Muscle layer of duodenum (tissue), 2 donors: ENCODE data around the gene FAM169A.
"Not testable (repeated sequence)": the region's sequence is repeated elsewhere in the genome, so short reads cannot be mapped to it uniquely, and the experiment has no call there.

Experiments used
- H3K27ac ChIP-seq: one replicate; pipeline ENCODE4 v1.7.0; 2013; ENCODE audit warnings: mild to moderate bottlenecking, low read length
- H3K27me3 ChIP-seq: one replicate; pipeline ENCODE4 v1.7.0; 2013; ENCODE audit warnings: low read depth, mild to moderate bottlenecking, control low read depth, low read length
- H3K36me3 ChIP-seq, 2 donors: one replicate each; pipeline ENCODE4 v1.7.0; 2013; ENCODE audit warnings: low read length in 2 of 2, control low read depth in 1 of 2, mild to moderate bottlenecking in 1 of 2; ENCODE audit not compliant: insufficient read depth in 2 of 2, control insufficient read depth in 1 of 2
- H3K4me1 ChIP-seq, 2 donors: one replicate each; pipeline ENCODE4 v1.7.0; 2013; ENCODE audit warnings: low read length in 2 of 2, mild to moderate bottlenecking in 2 of 2, control low read depth in 1 of 2, moderate library complexity in 1 of 2; ENCODE audit not compliant: insufficient read depth in 2 of 2, control insufficient read depth in 1 of 2
- H3K4me3 ChIP-seq, 2 donors: one replicate each; pipeline ENCODE4 v1.7.0; 2013; ENCODE audit warnings: low read length in 2 of 2, low read depth in 1 of 2, mild to moderate bottlenecking in 1 of 2
- H3K9me3 ChIP-seq, 2 donors: one replicate each; pipeline ENCODE4 v1.7.0; 2013; ENCODE audit warnings: low read length in 2 of 2, control low read depth in 1 of 2, mild to moderate bottlenecking in 1 of 2; ENCODE audit not compliant: control insufficient read depth in 1 of 2
- donor health status: healthy.

Gene FAM169A

GRCh38 chr5:74865256-74865803, 857 bp downstream of the FAM169A start:
- Histone ChIP-seq H3K27me3 (peaks cover 11% of the 10 kb centered on the region), H3K4me3 (peak overlapping the region; percentile 66 to 71), H3K36me3 (no peaks in the 10 kb centered on the region), H3K27ac (no peak overlapping the region), H3K9me3 (no peaks in the 10 kb centered on the region), H3K4me1 (peaks cover 0 to 11% of the 10 kb centered on the region in 2 donors)

- H3K9me3 ChIP-seq, result no peaks in the 10 kb centered on the region
- no peak overlapping the region for H3K27ac ChIP-seq
- peaks cover 0 to 11% of the 10 kb centered on the region in 2 donors for H3K4me1 ChIP-seq
- peaks cover 11% of the 10 kb centered on the region for H3K27me3 ChIP-seq
- no peaks in the 10 kb centered on the region for H3K36me3 ChIP-seq
- no peak overlapping the region for H3K4me3 ChIP-seq
Measured at GRCh38 chr5:74864823-74865222, 1.4 kb downstream of the FAM169A start.

DNA sequence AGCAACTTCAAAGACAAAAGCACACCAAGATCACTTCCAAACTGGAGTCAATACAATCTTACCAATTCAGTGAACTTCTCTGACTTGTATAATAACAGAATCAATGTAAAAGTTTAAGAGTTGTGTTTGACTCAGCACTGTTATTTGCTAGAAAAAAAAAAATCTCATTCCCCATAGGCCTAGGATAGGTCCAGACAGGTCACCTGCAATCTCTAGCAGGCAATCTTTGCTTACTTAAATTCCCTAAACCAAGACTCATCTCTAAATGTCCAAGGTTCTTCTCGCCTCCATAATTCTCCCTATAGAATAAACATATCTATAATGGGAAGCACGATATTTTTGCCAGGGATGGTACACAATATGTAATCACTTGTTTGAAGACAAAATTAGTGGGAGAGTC, 2.5 kb downstream of the FAM169A start:
- Histone ChIP-seq H3K9me3 (no peaks in the 10 kb centered on the region), H3K27ac (no peak overlapping the region), H3K36me3 (no peaks in the 10 kb centered on the region), H3K27me3 (peaks cover 11% of the 10 kb centered on the region), H3K4me1 (peaks cover 0 to 11% of the 10 kb centered on the region in 2 donors), H3K4me3 (no peak overlapping the region)

DNA sequence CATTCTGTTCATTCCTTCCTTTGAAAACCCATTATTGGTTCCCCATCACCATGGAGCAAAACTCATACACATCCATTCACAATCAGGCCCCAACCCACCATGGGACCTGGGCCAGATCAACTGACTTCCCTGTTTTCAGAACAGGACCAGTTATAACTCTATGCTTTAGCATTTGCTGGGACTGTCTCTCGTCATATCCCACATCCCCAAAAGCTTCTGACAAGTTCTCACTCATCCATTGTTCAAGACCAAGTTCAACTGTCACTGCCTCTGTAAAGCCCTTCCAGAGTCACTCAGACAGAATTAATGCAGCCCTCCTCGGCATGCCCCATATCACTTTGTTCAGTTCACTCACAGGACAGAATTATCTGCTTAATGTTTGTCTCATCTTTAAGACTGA, 4.0 kb downstream of the FAM169A start:
- no peak overlapping the region for H3K4me3 ChIP-seq
- no peak overlapping the region for H3K27ac ChIP-seq
- H3K27me3 ChIP-seq, result peaks cover 11% of the 10 kb centered on the region
- H3K36me3 ChIP-seq, result no peaks in the 10 kb centered on the region
- peaks cover 0 to 11% of the 10 kb centered on the region in 2 donors for H3K4me1 ChIP-seq
- H3K9me3 ChIP-seq, result no peaks in the 10 kb centered on the region

DNA sequence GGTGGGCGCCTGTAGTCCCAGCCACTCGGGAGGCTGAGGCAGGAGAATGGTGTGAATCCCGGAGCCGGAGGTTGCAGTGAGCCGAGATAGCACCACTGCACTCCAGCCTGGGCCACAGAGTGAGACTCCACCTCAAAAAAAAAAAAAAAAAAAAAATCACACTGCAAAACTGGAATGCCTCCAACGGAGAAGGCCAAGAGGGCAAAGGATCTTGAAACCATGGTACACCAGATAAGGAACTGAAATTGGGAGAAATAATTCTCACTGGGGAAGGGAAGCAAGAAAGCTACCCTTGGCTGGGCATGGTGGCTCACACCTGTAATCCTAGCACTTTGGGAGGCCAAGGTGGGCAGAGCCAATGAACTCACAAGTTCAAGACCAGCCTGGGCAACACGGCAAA, 9.2 kb downstream of the FAM169A start:
- not testable (repeated sequence) for H3K27me3 ChIP-seq, H3K36me3 ChIP-seq, H3K4me3 ChIP-seq, H3K27ac ChIP-seq, H3K9me3 ChIP-seq, H3K4me1 ChIP-seq

GRCh38 chr5:74853256-74853655, 12.9 kb downstream of the FAM169A start:
- no peaks in the 10 kb centered on the region for H3K4me1 ChIP-seq
- H3K4me3 ChIP-seq, result no peak overlapping the region
- no peaks in the 10 kb centered on the region for H3K36me3 ChIP-seq
- no peak overlapping the region for H3K27ac ChIP-seq
- H3K27me3 ChIP-seq, result no peaks in the 10 kb centered on the region
- peaks cover 0 to 4% of the 10 kb centered on the region in 2 donors for H3K9me3 ChIP-seq

DNA sequence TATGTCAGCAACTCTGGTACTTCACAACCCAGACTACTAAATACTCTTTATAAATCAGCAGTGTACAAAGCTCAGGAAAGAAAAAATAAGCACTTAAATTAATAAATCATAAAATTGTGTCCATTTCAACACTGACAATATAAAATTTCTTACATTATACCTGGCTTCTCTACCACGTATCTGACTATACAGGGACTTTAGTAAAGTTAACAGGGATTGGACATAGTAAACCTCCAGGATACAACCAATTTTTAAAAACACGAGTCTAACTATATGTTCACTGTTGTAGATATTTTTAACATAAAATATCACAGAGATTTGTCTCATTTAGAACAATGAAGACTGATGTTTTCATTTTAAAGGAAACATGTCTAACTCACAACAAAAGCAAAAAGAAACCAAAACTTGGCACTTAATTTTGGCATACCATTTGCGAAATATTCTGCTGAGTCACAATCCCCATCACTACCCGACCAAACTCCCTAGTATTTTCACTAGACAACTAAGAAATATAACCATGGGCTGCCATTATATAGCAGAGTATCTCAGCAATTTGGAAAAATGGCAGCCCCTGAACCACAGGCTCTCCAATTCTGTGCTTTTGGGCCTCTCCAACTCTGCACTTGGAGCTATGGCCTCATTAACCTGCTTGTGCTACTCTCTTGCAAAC, 14.4 kb downstream of the FAM169A start:
- Histone ChIP-seq H3K36me3 (no peaks in the 10 kb centered on the region), H3K27ac (no peak overlapping the region), H3K4me3 (peak overlapping the region in 1 of 2 donors; percentile 4), H3K9me3 (peaks cover 0 to 4% of the 10 kb centered on the region in 2 donors), H3K4me1 (no peaks in the 10 kb centered on the region), H3K27me3 (no peaks in the 10 kb centered on the region)

DNA sequence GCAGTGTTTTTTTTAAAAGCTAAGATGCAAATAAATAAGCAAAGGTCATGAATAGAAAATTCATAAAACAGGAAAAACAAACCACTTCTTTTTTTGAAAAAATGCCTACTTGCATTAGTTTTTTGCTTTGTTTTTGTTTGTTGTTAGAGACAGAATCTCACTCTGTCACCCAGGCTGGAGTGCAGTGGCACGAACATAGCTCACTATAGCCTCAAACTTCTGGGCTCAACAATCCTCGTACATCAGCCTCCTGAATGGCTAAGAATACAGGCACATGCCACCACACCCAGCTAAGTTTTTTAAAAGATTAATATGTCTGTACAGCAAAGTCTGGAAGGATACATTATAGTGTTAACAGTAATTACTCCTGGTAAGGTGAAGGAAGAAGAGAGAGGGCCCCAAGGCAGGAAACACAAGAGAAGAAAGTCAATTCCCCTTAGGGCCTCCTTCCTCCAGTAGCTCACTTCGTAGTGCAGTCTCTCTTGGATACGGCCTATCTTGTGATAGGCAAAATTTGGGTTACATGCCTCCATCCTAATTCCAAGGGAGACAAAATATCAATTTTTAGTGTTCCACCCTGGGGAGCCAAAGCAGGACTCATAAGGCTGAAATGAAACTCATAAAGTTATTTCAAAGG, 15.3 kb downstream of the FAM169A start:
- Histone ChIP-seq H3K9me3 (peaks cover 0 to under 1% of the 10 kb centered on the region in 2 donors), H3K27ac (no peak overlapping the region), H3K36me3 (no peaks in the 10 kb centered on the region), H3K4me1 (no peaks in the 10 kb centered on the region), H3K27me3 (no peaks in the 10 kb centered on the region), H3K4me3 (no peak overlapping the region)

DNA sequence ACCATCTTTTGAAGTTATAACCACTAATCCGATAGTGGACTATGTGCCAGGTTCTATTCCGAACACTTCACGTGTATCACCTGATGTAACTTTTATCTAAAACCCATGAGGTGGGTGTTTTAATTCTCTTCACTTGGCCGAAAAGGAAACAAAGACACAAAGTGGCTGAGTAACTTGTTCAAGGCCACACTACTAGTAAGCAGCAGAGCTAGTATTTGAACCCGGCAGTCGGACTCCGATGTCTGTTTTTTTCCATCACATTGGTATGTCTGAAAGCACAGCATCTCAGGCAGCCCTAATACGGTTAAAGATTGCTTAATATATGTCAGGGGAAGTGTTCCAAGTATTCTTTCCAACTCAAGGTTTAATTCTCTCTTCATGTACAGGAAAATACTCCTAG, 16.2 kb downstream of the FAM169A start:
- Histone ChIP-seq H3K4me3 (no peak overlapping the region), H3K27ac (no peak overlapping the region), H3K9me3 (no peaks in the 10 kb centered on the region), H3K4me1 (no peaks in the 10 kb centered on the region), H3K27me3 (no peaks in the 10 kb centered on the region), H3K36me3 (no peaks in the 10 kb centered on the region)

DNA sequence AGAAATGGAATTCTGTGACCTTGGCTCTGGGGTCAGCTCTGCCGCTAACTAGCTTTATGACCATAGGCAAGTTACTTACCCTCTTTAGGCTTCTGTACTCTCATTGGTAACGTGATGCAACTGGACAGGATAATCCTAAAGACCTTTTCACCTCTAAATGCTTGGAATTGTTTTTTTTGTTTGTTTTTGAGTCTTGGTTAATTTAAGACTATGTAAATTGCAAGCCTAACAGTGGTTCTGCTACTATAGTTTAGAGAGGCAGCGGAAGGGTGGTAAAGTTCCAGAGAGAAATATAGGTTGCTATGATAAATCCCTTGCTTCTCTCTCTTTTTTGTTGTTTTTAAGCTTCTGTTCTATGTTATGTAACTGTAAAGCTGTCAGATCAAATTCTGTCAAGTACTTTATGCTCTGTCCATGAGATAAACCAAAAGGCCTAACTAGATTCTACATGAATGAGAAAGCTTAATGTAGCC, 17.6 kb downstream of the FAM169A start:
- no peaks in the 10 kb centered on the region for H3K4me1 ChIP-seq
- H3K4me3 ChIP-seq, result no peak overlapping the region
- H3K9me3 ChIP-seq, result no peaks in the 10 kb centered on the region
- H3K27ac ChIP-seq, result no peak overlapping the region
- H3K27me3 ChIP-seq, result no peaks in the 10 kb centered on the region
- H3K36me3 ChIP-seq, result no peaks in the 10 kb centered on the region

DNA sequence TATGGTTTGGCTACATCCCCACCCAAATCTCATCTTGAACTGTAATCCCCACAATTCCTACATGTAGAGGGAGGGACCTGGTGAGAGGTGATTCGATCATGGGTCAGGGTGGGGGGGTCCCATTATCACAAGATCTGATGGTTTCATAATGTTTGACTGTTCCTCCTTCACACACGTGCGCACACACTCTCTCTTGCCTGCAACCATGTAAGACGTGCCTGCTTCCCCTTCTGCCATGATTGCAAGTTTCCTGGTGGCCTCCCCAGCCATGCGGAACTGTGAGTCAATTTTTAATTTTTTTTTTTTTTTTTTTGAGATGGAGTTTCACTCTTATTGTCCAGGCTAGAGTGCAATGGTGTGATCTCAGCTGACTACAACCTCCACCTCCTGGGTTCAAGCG, 27.0 kb downstream of the FAM169A start:
- H3K27ac ChIP-seq, result no peak overlapping the region
- H3K9me3 ChIP-seq, result no peaks in the 10 kb centered on the region
- H3K4me1 ChIP-seq, result no peaks in the 10 kb centered on the region
- H3K27me3 ChIP-seq, result no peaks in the 10 kb centered on the region
- no peaks in the 10 kb centered on the region for H3K36me3 ChIP-seq
- H3K4me3 ChIP-seq, result no peak overlapping the region
